GM21360 (cell line): ENCODE results near the gene C6orf52.
"Not testable (repeated sequence)": the region's sequence is repeated elsewhere in the genome, so short reads cannot be mapped to it uniquely, and the experiment has no call there.

Experiments used
- ATAC-seq: cut with Tn5 transposase; IDR thresholded peaks from one replicate; pipeline ENCODE4 v1.9.1; 2021; ENCODE audit warnings: mild to moderate bottlenecking, moderate library complexity; ENCODE audit not compliant: unreplicated experiment

Gene C6orf52

DNA sequence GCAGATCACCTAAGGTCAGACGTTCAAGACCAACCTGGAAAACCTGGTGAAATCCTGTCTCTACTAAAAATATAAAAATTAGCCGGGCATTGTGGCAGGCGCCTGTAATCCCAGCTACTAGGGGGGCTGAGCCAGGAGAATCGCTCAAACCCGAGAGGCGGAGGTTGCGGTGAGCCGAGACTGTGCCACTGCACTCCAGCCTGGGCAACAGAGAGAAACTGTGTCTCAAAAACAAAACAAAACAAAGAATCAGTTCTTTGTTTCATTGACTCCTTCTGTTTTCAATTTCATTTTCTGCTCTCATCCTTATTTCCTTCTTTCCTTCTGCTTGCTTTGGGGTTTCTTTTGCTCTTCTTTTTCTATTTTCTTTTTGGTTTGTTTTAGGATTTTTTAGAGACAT is 19.5 kb upstream of the C6orf52 start:
- ATAC-seq: no peak

DNA sequence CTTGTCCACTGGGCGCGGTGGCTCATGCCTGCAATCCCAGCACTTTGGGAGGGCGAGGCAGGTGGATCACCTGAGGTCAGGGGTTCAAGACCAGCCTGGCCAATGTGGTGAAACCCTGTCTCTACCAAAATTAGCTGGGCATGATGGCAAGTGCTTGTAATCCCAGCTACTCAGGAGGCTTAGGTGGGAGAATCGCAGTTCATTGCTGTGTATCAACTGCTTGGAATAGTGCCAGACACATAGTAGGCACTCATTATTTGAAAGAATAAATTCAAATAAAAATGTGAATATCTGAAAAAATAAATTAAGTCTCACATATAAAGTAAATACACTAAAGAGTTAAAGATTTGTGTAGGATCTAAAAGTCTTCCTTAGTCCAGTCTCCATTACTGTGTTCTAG is 2.2 kb upstream of the C6orf52 start:
- no peak for ATAC-seq

DNA sequence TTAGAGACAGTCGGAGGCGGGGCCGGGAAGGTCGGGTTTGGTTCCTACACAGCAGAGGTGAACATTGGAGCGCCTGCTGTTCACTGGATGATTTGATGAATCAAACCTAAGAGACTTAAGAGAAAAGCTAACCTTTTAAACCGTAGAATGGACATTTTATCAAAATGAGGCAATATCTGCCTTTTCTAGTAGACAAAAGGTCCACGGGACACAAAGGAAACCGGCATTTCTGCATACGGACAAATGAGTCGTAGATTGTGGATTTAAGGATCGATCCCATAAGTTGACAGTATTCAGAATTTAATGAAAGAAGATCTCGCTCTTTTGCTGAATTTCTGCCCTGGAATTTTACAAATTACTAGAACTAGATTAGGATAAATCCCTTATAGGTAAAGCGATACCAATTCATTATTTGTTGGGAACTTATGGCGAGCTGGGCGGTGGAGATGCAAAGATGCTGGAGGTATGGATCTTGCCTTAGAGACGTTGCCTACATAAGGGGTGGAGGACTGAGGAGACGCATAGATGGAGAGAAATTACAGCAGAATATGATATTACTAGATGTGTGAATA is 756 bp upstream of the C6orf52 start:
- ATAC-seq: no peak

DNA sequence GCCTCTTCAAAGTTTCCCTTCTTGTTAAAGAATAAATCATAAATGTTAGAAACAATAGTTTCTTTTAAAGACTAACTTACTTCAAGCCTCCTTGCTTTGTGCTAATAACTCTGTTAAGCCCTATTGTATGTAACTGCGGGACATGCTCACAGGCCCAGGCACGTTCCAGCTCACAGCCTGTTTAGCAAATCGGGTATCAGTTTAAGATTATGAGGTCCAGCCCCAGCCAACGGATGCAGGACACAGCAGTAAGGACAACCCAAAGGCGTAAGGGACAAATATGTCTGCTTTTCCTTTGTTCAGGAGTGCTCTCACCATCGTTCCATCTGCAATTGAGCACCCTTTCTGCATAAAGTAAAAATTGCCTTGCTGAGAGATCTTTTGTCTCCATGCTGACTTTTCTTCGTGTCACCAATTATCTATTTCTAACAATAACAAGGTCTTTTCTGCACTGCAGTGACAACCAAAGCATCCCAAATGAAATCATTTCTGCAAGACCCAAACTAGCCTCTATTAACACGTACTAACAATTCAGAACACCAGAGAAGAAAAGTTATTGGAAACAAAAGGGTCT is 1.4 kb downstream of the C6orf52 start:
- no peak for ATAC-seq

DNA sequence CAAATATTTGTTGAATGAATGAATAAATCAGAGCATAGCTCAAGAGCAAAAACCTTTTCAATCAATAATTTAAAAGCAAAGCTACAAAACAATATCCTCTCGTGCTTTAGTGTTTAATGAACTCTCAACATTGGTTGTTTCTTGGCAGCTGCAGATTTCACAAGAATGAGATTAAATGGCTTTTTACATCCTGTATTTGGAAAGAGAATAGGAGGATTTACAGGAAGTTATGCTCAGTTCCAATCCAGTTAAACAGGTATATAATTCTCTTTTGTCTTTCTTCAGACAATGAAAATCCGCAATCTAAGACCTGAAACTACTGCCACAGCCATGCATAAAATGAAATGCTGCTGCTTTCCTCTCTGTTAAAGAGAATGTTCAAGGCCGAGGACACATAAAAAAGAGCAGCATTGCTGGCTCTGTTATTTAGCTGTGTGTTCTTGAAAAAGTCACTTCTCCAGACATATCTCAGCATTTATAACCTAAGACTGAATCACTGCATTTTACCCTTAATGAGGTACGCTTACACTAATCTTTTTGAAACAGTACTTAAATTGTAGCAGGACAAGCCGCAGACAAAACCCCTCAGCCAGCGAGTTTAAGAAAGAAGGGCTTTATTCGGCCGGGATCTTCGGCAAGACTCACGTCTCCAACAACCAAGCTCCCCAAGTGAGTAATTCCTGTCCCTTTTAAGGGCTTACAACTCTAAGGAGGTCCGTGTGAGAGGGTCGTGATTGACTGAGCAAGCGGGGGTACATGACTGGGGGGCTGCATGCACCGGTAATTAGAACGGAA is 3.6 kb downstream of the C6orf52 start:
- no peak for ATAC-seq

DNA sequence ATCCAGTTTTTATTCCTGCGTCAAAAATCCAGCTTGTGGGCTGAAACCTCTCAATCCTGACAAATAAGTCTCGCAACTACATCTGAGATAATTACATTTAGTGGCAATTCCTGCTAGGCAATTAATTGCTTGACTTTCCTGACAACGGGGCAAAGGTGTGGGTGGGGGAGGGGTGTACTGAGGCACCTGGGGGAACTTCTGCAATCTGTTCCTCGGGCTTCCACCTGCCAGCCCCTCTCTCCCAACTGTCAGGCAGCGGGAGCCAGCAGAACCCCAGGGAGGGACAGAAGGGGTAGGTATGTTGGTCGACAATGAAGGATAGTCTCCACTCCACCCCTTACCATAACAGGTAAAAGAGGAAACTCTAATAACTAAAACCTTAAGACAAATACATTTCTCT is 6.8 kb downstream of the C6orf52 start:
- ATAC-seq: no peak

DNA sequence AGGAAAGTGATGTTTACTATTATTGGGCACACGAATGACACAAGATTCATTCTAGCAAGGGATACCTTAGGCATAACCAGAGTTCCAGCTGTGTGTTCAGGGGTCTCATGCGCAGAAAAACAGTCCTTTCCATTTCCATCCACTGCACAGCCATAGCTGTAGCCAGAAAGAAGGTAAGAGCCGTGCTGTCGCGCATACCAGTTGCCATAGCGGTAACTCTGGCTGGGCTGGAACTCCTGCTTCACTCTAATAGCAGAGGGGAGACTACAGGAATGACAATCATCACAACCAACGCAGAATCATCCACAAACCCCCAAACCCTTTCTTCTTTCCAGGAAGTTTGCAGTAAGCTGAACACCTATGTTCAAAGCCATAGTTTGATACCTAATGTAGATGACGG is 7.5 kb downstream of the C6orf52 start:
- no peak for ATAC-seq

DNA sequence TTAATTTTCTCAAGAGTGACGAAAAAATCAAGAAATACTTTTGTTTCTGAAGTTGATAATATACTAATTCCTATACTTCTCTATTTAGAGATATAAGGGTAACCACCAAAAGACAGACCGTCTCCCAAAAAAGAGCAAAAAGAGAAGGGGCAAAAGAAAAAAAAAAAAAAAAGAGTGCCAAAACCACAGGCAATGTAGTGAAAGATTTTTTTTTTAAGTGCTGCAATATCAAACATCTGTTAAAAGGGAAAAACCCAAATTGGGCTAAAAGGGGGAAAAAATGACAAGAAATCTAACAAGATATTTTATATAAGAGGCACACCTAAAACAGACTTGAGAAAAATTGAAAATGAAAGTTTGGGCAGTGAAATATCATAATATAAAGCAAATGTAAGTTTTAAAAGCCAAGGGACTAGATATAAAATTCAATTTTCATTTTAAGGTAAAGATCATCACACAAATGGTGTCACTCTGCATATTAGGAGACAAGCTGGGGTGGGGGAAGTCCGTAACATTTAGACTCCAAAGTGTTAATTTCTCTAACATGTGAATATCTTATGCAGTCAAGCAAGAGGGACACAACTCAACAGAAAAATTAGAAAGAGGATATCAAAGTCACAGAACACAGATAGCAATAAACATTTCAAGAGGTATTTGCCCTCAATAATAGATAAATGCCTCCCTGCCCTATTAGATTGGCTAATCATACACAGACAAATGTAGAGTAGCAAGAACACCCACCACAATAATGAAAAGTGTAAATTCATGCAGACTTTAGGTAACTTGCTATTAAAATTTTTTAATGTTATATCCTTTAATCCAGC is 9.1 kb downstream of the C6orf52 start:
- ATAC-seq: no peak

DNA sequence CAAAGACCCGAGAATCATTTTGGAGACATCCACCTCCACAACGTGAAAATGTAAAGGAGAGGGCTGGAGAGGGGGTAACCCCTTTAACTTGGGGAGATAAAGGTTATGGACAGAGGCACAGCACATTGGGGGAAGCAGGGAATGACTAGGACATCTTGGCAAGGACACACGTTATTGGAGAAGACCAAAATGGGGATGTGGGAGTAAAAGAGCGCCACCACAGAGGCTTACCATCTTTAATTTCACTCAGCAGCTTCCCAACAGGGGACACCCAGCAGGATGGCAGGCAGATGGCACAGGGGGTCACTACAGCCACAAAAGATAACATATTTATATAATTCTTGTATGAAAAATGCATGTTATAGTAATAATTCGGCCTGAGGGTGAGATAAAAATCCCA is 9.8 kb downstream of the C6orf52 start:
- no peak for ATAC-seq

DNA sequence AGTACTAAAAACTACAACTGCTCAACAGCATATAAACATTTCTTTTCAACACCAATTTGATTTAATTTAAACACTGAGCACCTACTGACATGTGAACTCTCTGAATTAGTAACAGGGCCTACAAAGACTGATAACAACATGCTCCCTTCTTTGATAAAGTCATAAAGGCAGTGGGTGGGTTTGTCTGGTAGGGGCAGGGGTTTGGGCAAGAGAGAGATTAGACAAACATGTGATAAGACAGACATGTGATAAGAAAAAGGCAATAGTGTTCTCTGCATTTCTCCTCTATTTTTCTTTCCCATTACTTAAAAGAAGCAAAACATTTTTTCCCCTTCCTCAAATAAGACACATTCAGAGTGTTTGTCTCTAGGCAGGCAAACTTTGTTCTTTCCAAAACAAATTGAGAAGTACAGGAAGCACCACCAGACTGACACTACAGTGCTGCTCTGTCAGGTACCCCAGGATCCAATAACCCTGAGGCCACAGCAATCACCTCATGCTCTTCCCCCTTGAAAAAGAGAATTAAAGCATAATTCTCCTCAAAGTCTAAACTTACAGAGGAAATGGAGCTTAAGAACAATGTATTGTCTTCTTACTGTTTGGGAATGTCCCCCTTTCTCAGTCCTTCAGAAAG is 11.9 kb downstream of the C6orf52 start:
- ATAC-seq: no peak

DNA sequence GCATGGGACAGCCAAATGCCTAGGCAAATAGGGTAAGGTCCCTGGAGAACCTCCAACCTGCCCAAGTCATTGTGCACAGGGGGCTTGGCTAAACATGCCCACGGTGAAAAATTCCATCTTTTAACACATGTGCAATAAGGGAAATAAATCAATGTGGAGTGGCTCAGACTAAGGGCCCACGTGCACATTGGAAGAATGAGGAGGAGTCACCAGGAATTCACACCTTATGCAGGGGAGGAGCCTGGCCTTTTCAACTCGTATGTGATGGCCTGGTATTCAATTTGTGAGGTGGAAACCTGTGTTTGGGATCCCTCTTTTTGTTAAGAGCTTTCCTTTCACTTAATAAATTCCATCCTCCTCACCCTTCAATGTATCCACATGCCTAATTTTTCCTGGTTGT is 12.6 kb downstream of the C6orf52 start:
- no peak for ATAC-seq

DNA sequence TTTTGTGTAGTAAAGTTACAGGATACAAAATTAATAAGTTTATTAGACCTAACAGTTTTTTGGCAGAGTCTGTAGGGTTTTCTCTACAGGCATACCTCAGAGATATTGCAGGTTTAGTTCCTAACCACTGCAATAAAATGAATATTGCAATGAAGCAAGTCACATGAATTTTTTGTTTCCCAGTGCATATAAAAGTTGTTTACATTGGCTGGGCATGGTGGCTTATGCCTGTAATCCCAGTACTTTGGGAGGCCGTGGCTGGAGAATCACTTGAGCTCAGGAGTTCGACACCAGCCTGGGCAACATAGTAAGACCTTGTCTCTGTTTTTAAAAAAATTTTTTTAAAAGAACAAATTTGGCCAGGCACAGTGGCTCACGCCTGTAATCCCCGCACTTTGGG is 16.0 kb downstream of the C6orf52 start:
- no peak for ATAC-seq

DNA sequence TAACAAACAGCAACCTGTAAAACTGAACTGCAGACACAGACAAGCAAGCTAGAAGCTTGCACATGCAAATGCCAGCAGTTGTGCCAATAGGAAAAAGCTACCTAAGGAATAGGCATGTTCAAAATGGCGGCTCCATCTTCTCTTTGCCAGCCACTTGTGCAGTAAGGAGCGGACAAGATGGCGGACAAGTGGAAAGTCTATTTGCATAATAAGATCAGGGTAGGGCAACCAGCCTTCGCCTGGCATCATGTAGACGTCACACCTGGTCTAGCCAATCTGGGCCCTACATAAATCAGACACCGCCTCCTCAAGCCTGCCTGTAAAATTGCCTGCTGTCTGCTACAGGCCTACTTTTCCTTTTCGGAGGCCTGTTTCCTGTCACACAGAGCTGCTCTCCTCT is 18.0 kb downstream of the C6orf52 start:
- ATAC-seq: no peak

DNA sequence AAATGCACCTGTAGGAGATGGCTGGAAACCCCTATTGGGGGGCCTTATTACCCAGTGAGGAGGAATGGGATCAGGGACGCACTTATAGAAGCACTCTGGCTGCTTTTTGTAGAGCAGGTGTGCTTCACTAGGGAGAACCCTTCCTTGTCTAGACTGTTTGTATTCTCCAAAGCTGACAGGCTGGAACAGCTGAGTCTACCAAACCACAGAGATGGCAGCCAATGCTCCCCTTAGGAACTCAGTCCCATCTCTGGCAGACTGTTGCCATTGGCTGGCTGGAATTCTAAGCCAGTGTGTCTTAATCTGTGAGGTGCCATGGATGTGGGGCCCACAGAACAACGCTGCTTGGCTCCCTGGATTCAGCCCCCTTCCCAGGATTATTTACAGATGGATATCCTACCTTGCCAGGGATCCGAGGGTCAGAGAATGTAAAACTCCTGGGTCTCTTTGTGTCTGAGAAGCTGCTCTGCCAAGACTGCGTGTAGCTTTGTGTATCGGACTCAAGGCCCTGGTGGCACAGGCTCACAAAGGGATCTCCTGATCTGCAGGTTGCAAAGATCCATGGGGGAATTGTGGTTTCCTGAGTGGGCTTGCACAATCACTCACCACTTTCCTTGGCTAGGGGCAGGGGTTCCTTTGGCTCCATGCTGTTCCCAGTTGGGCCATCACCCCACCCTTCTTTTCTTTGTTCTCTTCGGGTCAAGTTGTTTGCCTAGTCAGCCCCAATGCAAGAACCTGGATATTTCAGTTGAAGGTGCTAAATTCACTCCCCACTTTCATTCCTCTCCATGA is 26.1 kb downstream of the C6orf52 start:
- no peak for ATAC-seq

DNA sequence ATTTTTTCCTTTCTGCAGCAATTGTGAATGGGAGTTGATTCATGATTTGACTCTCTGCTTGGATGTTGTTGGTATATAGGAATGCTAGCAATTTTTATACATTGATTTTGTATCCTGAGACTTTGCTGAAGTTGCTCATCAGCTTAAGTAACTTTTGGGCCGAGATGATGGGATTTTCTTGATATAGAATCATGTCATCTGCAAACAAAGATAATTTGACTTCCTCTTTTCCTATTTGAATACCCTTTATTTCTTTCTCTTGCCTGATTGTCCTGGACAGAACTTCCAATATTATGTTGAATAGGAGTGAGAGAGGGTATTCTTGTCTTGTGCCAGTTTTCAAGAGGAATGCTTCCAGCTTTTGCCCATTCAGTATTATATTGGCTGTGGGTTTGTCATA is 28.8 kb downstream of the C6orf52 start:
- ATAC-seq: not testable (repeated sequence)

DNA sequence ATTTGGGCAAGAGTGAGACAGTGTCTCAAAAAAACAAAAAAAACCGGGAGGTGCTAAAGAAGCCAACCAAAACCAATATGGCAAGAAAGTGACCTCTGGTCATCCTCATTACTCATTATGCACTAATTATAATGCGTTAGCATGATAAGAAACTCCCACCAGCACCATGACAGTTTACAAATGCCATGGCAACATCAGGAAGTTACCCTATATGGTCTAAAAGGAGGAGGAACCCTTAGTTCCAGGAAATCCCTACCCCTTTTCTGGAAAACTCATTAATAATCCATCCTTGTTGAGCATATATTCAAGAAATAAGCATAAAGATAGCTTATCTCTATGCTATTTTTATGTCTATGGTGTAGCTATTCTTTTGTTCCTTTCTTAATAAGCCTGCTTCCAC is 31.7 kb downstream of the C6orf52 start:
- no peak for ATAC-seq

DNA sequence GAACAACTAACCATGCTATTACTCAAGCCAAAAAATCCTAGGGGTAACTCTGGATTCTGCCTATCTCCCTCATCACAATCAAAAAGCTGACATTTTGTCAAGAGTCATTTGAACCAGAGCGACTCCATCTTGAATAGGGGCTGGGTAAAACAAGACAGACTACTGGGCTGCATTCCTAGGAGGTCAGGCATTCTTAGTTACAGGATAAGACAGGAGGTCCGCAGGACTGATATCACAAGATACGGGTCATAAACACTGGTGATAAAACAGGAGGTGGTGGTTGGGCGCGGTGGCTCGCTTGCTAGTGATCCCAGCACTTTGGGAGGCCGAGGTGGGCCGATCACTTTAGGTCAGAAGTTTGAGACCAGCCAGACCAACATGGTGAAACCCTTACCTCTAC is 32.2 kb downstream of the C6orf52 start:
- no peak for ATAC-seq

DNA sequence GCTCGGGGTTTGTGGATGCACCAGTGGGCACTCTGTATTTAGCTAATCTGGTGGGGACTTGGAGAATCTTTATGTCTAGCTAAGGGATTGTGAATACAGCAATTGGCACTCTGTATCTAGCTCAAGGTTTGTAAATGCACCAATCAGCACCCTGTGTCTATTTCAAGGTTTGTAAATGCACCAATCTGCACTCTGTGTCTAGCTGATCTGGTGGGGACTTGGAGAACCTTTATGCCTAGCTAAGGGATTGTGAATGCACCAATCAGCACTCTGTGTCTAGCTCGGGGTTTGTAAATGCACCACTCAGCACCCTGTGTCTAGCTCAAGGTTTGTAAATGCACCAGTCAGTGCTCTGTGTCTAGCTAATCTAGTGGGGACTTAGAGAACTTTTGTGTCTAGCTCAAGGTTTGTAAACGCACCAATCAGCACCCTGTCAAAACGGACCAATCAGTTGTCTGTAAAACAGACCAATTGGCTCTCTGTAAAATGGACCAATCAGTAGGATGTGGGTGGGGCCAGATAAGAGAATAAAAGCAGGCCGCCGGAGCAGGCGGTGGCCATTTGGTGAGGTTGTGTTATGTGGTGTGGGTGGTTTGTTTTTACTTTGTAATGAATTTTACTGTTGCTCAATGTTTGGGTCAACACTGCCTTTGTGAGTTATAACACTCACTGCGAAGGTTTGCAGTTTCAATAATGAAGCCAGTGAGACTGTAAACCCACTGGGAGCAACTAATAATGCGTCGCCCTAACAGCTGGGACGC is 33.8 kb downstream of the C6orf52 start:
- ATAC-seq: not testable (repeated sequence)

DNA sequence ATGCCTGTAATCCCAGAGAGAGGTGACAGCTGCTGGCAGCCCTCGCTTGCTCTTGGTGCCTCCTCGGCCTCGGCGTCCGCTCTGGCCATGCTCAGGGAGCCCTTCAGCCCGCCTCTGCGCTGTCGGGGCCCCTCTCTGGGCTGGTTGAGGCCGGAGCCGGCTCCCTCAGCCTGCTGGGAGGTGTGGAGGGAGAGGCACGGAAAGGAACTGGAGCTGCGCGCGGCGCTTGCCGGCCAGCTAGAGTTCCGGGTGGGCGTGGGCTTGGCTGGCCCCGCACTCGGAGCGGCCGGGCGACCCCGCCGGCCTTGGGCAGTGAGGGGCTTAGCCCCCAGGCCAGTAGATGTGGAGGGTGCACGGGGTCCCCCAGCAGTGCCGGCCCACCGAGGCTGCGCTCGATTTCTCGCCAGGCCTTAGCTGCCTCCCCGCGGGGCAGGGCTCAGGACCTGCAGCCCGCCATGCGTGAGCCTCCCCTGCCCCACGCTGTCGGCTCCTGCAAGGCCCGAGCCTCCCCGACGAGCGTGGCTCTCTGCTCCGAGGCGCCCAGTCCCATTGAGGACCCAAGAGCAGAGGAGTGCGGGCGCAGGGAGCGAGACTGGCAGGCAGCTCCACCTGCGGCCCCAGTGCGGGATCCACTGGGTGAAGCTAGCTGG is 34.6 kb downstream of the C6orf52 start:
- no peak for ATAC-seq
